GM12875 (cell line): Measurements from ENCODE around the gene EIF2S3B.

Source experiments
- H3K4me3 ChIP-seq: one replicate; pipeline ENCODE4 v1.5.1; 2011; ENCODE audit warnings: low read depth, low read length, control low read depth
- CTCF ChIP-seq: IDR thresholded peaks from 2 replicates; pipeline ENCODE4 v1.5.1; 2011; ENCODE audit warnings: low read depth, mild to moderate bottlenecking, control low read depth, inconsistent platforms, low read length, moderate library complexity, borderline replicate concordance; ENCODE audit not compliant: insufficient read depth

EIF2S3B gene

GRCh38 chr12:10554228-10554755 is 48.6 kb downstream of the EIF2S3B start:
- no peak for TF ChIP-seq CTCF
- H3K4me3 ChIP-seq: no peak overlapping the region

- TF ChIP-seq CTCF: no peak
- no peak overlapping the region for H3K4me3 ChIP-seq
These were observed 49.2 kb downstream of the EIF2S3B start for GRCh38 chr12:10554756-10555481.

GRCh38 chr12:10557329-10557728 is 51.6 kb downstream of the EIF2S3B start:
- no peak overlapping the region for H3K4me3 ChIP-seq
- TF ChIP-seq CTCF: no peak

GRCh38 chr12:10557766-10558165 is 52.1 kb downstream of the EIF2S3B start:
- TF ChIP-seq CTCF: no peak
- no peak overlapping the region for H3K4me3 ChIP-seq
